ENCODE measurements around the gene FNDC3B. TPM values are rescaled to one million over a fixed set of nuclear protein-coding genes. Genes with fewer than 3 reads are reported as not detected.

FNDC3B gene
- total RNA-seq, 4 donors from 2014 or later = 23.9 to 61.9 (median 37.0) TPM

DNA sequence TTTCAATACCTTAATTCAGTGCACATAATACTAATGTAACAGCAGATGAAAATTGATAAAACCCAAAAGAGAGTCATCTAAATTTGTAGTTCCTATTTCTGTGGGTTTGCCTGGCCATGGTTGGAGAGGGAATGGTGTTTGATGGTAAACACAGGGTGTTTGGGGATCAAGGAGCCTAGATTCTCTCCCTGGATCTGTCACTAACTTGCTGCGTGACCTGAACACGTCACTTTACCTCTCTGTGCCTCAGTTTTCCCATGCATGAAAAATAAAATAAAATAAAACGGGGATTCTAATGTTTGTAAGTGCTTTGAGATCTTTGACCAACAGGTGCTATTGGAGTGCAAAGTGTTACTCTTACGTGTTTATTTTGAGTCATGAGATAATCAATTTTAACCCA, 359.1 kb downstream of the FNDC3B start:
- H3K36me3 ChIP-seq = peaks cover 15% of the 10 kb centered on the region
- WGBS = 95% methylated on average over 4 of the region's 4 CpGs
- H3K4me3 ChIP-seq = no peak overlapping the region

DNA sequence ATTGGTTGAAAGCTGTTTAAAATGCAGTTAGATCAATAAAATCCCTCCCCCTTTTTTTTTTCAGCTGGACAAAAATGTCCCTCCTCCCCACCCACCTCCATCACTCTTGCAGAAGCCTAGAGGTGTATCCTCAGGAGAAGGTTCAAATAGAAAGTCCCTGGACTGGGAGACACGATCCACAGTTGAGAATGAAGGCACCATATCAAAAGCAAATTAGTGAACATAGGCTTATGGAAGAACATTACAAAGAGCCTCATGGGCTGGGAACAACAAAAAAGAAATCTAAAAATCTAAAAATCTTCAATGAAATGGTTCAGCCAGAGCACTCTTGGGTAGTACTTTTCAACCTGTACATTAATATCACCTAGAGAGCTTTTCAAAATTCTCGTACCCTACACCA, 362.7 kb downstream of the FNDC3B start:
- H3K9me3 ChIP-seq = no peaks in the 10 kb centered on the region
- TF ChIP-seq EP300 (IDR thresholded peaks at IDR 0.05) (no peak), POLR2AphosphoS5 (IDR thresholded peaks at IDR 0.05) (no peak), POLR2A (IDR thresholded peaks at IDR 0.05) (no peak)
- TF ChIP-seq, protein P1, sequence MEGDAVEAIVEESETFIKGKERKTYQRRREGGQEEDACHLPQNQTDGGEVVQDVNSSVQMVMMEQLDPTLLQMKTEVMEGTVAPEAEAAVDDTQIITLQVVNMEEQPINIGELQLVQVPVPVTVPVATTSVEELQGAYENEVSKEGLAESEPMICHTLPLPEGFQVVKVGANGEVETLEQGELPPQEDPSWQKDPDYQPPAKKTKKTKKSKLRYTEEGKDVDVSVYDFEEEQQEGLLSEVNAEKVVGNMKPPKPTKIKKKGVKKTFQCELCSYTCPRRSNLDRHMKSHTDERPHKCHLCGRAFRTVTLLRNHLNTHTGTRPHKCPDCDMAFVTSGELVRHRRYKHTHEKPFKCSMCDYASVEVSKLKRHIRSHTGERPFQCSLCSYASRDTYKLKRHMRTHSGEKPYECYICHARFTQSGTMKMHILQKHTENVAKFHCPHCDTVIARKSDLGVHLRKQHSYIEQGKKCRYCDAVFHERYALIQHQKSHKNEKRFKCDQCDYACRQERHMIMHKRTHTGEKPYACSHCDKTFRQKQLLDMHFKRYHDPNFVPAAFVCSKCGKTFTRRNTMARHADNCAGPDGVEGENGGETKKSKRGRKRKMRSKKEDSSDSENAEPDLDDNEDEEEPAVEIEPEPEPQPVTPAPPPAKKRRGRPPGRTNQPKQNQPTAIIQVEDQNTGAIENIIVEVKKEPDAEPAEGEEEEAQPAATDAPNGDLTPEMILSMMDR (IDR thresholded peaks at IDR 0.05) = no peak
- no peak overlapping the region for H3K4me3 ChIP-seq
- no peaks in the 10 kb centered on the region for H3K27me3 ChIP-seq
- WGBS = 94% methylated on average over 2 of the region's 2 CpGs
- H3K4me1 ChIP-seq = no peaks in the 10 kb centered on the region
- no peak overlapping the region for H3K27ac ChIP-seq
- H3K36me3 ChIP-seq = peaks cover 7% of the 10 kb centered on the region
- no peak for DNase-seq (ENCODE audit: low spot score in 2 of 2)

More for the DNA sequence above, 359.1 kb downstream of the FNDC3B start:
- Histone ChIP-seq H3K4me1 (no peaks in the 10 kb centered on the region), H3K9me3 (no peaks in the 10 kb centered on the region), H3K27me3 (no peaks in the 10 kb centered on the region), H3K27ac (no peak overlapping the region)
- no peak for DNase-seq (ENCODE audit: low spot score in 2 of 2)
- TF ChIP-seq EP300 (IDR thresholded peaks at IDR 0.05) = no peak
- TF ChIP-seq POLR2A (IDR thresholded peaks at IDR 0.05) = no peak
- no peak for TF ChIP-seq POLR2AphosphoS5 (IDR thresholded peaks at IDR 0.05)
- TF ChIP-seq, protein P1 (IDR thresholded peaks at IDR 0.05) = no peak

DNA sequence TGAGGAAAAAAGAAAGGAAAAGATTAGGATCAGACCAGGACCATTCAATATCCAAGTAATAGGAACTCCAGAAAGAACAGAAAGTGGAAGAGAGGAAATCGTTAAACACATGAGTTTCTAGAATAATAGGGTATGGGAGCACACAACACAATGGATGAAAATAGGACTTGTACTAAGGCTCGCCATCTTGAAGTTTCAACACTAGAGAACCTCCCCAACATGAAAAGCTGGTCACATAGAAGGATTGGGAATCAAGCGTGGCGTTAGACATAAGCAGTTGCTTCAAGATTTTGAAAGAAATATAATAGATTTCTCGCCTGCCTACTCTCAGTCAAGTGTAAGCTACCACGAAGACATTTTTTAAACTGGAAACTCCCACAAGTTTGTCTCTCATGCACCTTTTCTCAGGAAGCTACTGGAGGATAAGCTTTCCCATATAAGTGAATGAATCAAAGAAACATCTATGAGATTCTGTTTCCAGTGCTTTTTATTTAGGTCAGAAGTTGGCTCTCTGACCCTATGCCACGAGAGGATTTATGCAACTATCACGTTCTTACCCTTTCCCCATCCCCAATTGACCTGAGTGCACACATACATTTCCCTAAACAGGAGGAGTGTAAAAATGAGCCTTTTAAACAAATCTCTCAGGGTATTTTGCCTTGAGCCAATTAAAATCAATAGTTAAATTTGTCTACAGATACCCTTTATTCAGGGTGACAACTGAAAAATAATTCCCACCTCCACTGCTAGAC, 363.7 kb downstream of the FNDC3B start:
- H3K27ac ChIP-seq = no peak overlapping the region
- no peaks in the 10 kb centered on the region for H3K9me3 ChIP-seq
- TF ChIP-seq POLR2A (IDR thresholded peaks at IDR 0.05) (no peak), POLR2AphosphoS5 (IDR thresholded peaks at IDR 0.05) (no peak), EP300 (IDR thresholded peaks at IDR 0.05) (no peak)
- TF ChIP-seq, protein P1 (IDR thresholded peaks at IDR 0.05) = no peak
- 95% methylated on average over 8 of the region's 8 CpGs for WGBS
- no peak overlapping the region for H3K4me3 ChIP-seq
- H3K4me1 ChIP-seq = no peaks in the 10 kb centered on the region
- H3K36me3 ChIP-seq = peaks cover 4% of the 10 kb centered on the region
- no peaks in the 10 kb centered on the region for H3K27me3 ChIP-seq
- no peak for DNase-seq (ENCODE audit: low spot score in 2 of 2)

DNA sequence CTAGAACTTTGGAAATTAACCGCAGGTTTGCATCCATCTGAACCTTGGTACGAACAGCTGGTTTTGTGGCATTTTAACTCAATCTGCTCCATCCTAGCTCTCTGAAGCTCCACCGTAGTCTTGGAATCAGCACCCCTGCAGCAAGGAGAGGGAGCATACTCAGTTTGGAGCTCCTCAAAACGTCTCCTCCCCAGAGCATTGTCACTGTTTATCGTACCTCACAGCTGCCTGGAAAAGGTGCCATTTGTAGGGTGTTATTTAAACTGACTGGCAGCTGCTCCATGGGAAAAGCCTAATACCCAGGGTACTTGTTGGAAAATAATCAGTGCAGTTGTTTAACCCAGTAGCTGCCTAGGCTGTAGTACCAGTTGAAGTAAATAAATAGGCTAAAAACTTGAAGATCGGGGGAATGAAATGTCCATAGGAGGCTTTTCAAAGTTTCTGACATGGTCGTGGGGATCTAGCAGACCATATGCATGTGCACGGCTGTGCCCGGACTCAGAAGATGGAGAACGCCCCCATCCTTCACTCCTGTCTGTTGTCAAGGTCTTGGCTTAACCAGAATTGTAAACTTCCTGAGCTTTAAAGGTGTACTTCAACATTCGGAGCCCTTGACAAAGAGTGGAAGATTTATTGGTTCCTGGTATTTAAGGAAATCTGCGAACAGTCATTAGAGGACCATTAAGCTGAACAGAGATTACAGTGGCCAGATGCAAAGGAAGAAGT, 365.0 kb downstream of the FNDC3B start:
- H3K9me3 ChIP-seq = no peaks in the 10 kb centered on the region
- TF ChIP-seq POLR2A (IDR thresholded peaks at IDR 0.05) = no peak
- WGBS = 77% methylated on average over 12 of the region's 12 CpGs

DNA sequence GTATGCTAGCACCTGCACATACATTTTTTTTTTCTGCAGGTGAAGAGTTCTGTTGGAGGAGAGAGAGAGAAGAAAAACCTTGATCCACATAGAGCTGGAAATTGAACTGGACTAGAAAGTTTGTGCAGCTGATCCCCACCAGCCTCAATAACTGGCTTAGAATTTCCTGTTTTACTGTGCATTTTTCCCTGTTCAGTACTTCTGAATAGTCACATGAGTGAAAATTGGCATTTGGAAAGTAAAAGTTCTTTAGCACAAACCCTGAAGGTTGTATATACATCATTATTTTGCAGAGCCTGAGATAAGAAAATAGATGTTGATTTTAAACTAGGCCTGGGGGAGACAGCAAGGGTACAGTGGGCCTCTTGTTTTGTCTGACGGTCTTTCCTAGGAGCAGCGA, 366.5 kb downstream of the FNDC3B start:
- DNase-seq (ENCODE audit: low spot score in 2 of 2) = no peak
- Histone ChIP-seq H3K4me1 (no peaks in the 10 kb centered on the region), H3K27me3 (peaks cover 3% of the 10 kb centered on the region), H3K27ac (no peak overlapping the region), H3K9me3 (no peaks in the 10 kb centered on the region), H3K36me3 (peaks cover 2% of the 10 kb centered on the region), H3K4me3 (no peak overlapping the region)
- WGBS = 92% methylated on average over 2 of the region's 2 CpGs
- TF ChIP-seq POLR2AphosphoS5 (IDR thresholded peaks at IDR 0.05) (no peak), POLR2A (IDR thresholded peaks at IDR 0.05) (no peak), EP300 (IDR thresholded peaks at IDR 0.05) (no peak)
- TF ChIP-seq, protein P1 (IDR thresholded peaks at IDR 0.05) = no peak

More for the DNA sequence above, 365.0 kb downstream of the FNDC3B start:
- Histone ChIP-seq H3K4me3 (no peak overlapping the region), H3K36me3 (peaks cover 4% of the 10 kb centered on the region), H3K27ac (no peak overlapping the region), H3K4me1 (no peaks in the 10 kb centered on the region), H3K27me3 (no peaks in the 10 kb centered on the region)
- DNase-seq (ENCODE audit: low spot score in 2 of 2) = no peak

Measured in suprapubic skin (tissue), 4 donors.